ENCODE data around the gene SASH3. TPM values are rescaled to one million over a fixed set of nuclear protein-coding genes. Genes with fewer than 3 reads are reported as not detected.

The SASH3 gene
- total RNA-seq, 1 donor from 2014 or later = 14.0 TPM

DNA sequence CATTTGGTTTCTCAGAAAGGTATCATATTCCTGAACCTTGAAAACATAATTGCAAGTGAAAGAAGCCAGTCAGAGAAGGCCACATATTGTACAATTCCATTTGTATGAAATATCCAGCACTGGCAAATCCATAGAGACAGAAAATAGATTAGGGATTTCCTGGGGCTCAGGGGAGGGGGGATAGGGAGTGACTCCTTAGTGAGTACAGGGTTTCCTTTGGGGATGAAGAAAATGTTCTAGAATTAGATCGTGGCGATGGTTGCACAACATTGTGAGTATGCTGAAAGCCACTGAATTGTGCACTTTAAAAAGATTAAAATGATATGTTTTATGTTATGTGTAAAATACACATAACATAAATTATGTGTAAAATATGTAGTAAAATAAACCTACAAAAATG, 30.7 kb upstream of the SASH3 start:
- no peaks in the 10 kb centered on the region for H3K36me3 ChIP-seq
- intact Hi-C loops (cut with DNase I) = no loop called here
- no peak overlapping the region for H3K27ac ChIP-seq
- no peak for DNase-seq (ENCODE audit: extremely low spot score in 2 of 2)
- TF ChIP-seq, protein P1, sequence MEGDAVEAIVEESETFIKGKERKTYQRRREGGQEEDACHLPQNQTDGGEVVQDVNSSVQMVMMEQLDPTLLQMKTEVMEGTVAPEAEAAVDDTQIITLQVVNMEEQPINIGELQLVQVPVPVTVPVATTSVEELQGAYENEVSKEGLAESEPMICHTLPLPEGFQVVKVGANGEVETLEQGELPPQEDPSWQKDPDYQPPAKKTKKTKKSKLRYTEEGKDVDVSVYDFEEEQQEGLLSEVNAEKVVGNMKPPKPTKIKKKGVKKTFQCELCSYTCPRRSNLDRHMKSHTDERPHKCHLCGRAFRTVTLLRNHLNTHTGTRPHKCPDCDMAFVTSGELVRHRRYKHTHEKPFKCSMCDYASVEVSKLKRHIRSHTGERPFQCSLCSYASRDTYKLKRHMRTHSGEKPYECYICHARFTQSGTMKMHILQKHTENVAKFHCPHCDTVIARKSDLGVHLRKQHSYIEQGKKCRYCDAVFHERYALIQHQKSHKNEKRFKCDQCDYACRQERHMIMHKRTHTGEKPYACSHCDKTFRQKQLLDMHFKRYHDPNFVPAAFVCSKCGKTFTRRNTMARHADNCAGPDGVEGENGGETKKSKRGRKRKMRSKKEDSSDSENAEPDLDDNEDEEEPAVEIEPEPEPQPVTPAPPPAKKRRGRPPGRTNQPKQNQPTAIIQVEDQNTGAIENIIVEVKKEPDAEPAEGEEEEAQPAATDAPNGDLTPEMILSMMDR (IDR thresholded peaks at IDR 0.05) = no peak
- TF ChIP-seq POLR2A (IDR thresholded peaks at IDR 0.05) (no peak), POLR2AphosphoS5 (IDR thresholded peaks at IDR 0.05; ENCODE audit: insufficient read depth in 1 of 2, low read depth in 1 of 2) (no peak)
- H3K27me3 ChIP-seq = no peaks in the 10 kb centered on the region
- H3K4me3 ChIP-seq = no peak overlapping the region
- no peaks in the 10 kb centered on the region for H3K4me1 ChIP-seq
- no peaks in the 10 kb centered on the region for H3K9me3 ChIP-seq

DNA sequence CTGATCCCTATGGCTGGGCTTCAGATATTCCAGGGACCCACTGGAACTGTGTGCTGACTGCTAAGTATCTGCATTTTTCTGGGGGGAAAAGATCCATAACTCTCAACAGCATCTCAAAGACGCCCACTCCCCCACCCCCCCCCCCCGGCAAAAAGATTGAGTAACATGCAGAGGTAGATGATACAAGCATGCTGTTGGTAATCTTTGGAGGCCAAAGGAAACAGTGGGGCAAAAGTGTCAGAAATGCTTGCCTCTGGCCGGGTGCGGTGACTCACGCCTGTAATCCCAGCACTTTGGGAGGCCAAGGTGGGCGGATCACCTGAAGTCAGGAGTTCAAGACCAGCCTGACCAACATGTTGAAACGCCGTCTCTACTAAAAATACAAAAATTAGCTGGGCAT, 28.8 kb upstream of the SASH3 start:
- Histone ChIP-seq H3K4me1 (no peaks in the 10 kb centered on the region), H3K27ac (no peak overlapping the region), H3K9me3 (no peaks in the 10 kb centered on the region), H3K4me3 (no peak overlapping the region), H3K36me3 (no peaks in the 10 kb centered on the region), H3K27me3 (no peaks in the 10 kb centered on the region)
- DNase-seq (ENCODE audit: extremely low spot score in 2 of 2) = no peak
- intact Hi-C loops (cut with DNase I) = no loop called here
- TF ChIP-seq POLR2A (IDR thresholded peaks at IDR 0.05) (no peak), POLR2AphosphoS5 (IDR thresholded peaks at IDR 0.05; ENCODE audit: insufficient read depth in 1 of 2, low read depth in 1 of 2) (no peak)
- TF ChIP-seq, protein P1 (IDR thresholded peaks at IDR 0.05) = no peak

DNA sequence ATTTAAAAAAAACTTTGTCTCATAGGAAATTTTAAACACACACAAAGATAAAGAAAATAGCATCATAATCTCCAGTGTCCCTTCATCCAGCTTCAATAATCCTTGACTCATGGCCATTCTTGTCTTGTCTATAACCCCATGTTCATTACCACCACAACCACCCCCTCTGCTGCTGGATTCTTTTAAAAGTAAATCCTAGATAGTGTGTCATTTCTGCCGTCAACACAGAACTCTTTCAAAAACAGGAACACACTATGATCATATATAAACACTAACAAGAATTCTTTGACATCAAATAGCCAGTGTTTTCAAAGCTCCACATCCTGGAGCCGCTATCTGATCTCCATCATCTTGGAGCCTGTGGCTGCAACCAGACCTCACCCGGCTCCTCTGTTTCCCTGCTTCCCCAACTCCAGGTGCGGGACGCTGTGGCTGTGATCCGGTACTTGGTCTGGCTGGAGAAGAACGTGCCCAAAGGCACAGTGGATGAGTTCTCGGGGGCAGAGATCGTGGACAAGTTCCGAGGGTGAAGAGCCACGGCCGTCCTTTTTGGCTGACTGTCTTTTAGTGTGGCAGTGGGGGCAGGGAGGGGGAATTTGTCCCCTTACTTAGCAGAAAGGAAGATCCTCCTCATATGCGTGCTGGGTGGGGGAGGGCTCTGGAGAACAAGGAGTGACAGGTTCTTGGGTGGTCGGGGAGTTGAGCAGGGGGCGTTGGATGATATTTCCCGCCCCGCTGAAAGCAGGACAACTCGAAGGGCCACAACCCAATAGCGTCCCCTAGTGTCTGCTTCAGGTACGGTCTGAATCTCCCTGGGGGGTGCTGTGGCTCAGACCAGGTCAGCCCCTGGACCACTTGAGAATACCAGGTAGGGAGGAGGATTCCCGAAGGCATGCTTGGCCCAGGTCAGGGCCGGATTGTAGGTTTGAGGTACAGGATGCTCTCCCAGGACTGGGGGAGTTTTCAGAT, 25.4 kb upstream of the SASH3 start:
- DNase-seq (ENCODE audit: extremely low spot score in 2 of 2) = no peak
- H3K36me3 ChIP-seq = no peaks in the 10 kb centered on the region
- no peaks in the 10 kb centered on the region for H3K27me3 ChIP-seq
- intact Hi-C loops (cut with DNase I) = no loop called here
- H3K4me1 ChIP-seq = no peaks in the 10 kb centered on the region
- no peak overlapping the region for H3K27ac ChIP-seq
- TF ChIP-seq, protein P1 (IDR thresholded peaks at IDR 0.05) = no peak
- no peak for TF ChIP-seq POLR2AphosphoS5 (IDR thresholded peaks at IDR 0.05; ENCODE audit: insufficient read depth in 1 of 2, low read depth in 1 of 2)
- TF ChIP-seq POLR2A (IDR thresholded peaks at IDR 0.05) = no peak
- no peak overlapping the region for H3K4me3 ChIP-seq
- no peaks in the 10 kb centered on the region for H3K9me3 ChIP-seq

DNA sequence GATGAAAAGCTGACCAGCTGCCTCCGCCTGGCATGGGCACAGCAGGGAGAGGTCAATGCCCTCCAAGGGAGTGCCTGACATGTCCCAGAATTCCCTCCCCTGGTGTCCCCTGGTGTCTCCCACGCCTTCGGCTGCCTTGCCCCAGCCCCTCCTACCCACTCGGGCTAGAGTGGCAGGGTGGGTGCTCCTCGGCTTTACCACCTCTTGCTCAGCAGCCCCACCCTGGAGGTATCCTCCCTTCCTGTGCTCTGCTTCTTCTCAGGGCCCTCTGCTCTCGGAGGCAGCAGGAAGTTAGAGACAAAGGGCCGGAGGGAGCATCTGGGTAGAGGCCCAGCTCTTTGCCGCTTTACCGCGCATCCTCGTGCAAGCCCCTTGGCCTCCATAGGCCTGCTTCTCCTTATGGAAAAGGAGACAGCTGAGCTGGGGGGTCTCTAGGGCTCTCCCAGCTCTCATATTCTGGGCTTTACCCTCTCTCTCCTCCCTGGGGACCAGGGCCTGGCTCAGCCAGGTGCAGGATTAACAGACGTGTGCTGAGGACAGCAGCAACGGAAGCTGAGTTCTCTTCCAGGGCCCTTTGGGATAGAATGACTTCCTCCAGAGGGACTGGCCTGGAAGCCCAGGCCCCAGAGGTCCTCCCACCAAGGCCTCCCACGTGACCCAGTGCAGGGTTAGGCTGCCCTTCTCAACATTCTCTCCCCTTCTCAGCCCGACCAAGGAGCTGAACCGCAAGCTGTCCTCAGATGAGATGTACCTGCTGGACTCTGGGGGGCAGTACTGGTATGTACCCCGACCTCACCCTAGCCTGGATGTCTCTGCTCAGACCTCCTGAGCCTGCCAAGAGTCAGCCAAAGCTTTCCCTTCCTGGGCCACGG, 23.7 kb upstream of the SASH3 start:
- no peak for TF ChIP-seq POLR2A (IDR thresholded peaks at IDR 0.05)
- TF ChIP-seq, protein P1 (IDR thresholded peaks at IDR 0.05) = no peak
- TF ChIP-seq POLR2AphosphoS5 (IDR thresholded peaks at IDR 0.05; ENCODE audit: insufficient read depth in 1 of 2, low read depth in 1 of 2) = no peak
- Histone ChIP-seq H3K9me3 (no peaks in the 10 kb centered on the region), H3K36me3 (no peaks in the 10 kb centered on the region), H3K27ac (no peak overlapping the region), H3K4me1 (no peaks in the 10 kb centered on the region), H3K4me3 (no peak overlapping the region), H3K27me3 (no peaks in the 10 kb centered on the region)
- intact Hi-C loops (cut with DNase I) = no loop called here
- no peak for DNase-seq (ENCODE audit: extremely low spot score in 2 of 2)

All from vagina (tissue), 2 donors.